Stimulated activated naive CD4-positive, alpha-beta T cell treated with Interleukin-2 at 50 U/mL for 16 hours (primary cell): ENCODE data around the gene MCM7.
A peak's percentile ranks its signal among the peaks of the same experiment; 100 is the strongest.
"Not testable (repeated sequence)": the region's sequence is repeated elsewhere in the genome, so short reads cannot be mapped to it uniquely, and the experiment has no call there.

Source experiments
- DNase-seq: peaks from one replicate; lab custom pipeline; 2025; lab: John Stamatoyannopoulos, UW

Gene MCM7

DNA sequence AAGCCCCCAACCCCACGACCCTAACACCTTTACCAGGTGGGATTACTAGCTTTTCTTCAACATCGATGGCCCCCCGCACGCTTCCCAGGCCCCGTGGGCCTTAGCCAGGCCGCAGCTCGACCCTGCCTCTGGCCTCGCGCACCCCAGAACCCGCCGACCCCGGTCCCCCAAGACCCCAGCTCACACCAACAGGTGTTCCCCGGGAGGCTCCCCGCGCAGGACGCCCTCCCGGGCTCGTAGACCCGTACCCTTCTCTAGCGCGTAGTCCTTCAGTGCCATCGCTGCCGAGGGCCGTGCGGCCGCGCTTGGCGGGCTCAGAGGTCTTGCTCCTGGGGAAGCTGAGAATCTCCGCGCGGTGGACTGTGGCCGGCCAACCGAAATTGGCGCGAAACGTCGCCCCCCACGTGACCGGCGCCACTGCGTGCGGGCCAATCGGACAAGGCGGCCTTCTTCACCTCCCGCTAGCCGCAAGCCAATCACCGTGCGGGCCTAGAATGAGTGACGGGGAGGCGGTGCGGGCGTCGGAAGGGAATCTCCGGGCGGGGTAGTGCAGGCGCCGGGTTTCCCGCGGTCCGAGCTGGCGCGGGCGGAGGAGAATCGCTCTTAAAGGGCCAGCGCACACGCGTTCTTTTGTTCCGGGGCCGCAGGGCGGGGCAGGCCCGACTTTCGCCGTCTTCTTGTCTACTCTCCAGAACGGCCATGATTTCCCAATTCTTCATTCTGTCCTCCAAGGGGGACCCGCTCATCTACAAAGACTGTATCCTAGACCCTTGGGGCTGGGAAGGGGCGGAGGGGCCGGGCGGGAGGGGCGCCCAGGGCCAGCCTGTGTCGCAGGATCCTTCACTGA is at the start of gene MCM7, which contains the start of gene AP4M1:
MCM7 (minus strand) TSS at position 382 of the 847 bp plus-strand sequence; CDS start at position 279, 103 bp downstream.
AP4M1 (plus strand) TSS at position 628 of the 847 bp plus-strand sequence; CDS start at position 700, 72 bp downstream.
- DNase-seq: peak; percentile 97

DNA sequence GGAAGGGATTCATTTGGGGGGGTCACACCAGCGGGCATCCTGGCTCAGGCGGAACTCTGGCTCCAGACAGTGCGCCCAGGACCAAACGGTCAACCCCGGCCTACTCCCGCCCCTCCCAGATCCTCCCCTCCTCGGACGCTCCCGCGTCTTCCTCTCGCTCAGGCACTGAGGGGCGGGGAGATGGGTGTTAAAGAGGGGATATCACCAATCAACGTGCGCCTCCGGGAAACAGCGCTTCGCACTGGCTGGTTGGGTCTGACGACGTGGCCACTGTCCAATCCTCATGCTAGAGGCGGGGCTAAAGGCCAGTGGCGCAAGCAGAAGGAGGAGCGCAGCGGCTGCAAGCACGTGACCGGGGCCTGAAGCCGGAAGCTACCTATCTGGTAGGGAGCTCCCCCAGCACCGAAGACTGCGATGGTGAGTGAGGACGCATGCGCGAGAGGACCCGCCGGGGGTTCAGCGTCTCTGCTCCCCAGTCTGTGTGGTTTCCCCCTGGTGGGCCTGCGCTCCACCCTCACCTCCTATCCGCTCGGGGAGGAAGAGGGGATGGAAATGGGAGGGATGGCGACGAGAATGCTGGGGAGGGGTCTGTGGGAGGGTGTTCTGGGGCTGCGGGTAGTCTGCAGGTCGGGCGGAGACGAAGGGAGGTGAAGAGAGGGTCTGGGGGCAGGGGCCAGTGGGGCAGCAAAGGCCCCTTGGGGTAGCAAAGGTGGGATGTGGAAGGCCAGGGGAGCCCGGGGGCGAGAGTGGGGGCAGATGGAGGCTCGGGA is 47.5 kb upstream of the MCM7 start, which contains the start of gene LAMTOR4:
LAMTOR4 (plus strand) TSS at position 360 of the 770 bp plus-strand sequence; CDS start at position 415, 55 bp downstream.
- peak; percentile 98 for DNase-seq

DNA sequence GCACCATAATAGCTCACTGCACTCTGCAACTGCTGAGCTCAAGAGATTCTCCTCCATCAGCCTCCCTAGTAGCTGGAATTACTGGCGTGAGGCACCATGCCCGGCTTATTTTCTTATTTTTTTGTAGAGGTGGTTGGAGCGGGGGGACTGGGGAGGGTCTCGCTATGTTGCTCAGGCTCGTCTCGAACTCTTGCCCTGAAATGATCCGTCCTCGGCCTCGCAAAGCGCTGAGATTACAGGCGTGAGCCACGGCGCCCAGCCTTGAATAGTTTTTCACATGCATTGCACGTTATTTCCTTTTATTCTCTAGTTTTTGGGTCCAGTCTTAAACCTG is 47.0 kb upstream of the MCM7 start:
- no peak for DNase-seq

DNA sequence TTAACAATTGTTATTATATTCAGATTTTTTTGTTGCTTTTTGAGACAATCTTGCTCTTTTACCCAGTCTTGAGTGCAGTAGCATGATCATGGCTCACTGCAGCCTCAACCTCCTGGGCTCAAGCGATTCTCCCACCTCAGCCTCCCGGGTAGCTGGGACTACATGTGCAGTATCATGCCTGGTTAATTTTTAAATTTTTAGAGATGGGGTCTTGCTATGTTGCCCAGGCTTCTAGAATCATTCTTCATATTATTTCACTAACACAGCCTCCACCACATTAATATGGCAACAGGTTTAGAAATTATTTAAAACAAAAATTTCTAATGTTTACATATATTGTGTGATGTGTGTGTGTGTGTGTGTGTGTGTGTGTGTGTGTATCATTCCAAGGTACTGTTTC is 46.1 kb upstream of the MCM7 start:
- no peak for DNase-seq

DNA sequence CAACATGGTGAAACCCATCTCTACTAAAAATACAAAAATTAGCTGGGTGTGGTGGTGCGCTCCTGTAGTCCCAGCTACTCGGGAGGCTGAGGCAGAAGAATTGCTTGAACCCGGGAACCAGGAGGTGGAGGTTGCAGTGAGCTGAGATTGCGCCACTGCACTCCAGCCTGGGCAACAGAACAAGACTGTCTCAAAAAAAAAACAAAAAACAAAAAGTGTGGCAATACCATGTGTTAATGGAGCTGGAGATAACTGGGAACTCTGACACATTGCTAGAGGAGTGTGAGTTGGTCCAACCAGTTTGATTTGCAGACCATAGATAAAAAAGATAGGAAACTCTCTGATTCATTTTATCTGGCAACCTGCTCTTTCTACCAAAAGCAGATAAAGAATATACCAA is 45.2 kb upstream of the MCM7 start:
- not testable (repeated sequence) for DNase-seq

DNA sequence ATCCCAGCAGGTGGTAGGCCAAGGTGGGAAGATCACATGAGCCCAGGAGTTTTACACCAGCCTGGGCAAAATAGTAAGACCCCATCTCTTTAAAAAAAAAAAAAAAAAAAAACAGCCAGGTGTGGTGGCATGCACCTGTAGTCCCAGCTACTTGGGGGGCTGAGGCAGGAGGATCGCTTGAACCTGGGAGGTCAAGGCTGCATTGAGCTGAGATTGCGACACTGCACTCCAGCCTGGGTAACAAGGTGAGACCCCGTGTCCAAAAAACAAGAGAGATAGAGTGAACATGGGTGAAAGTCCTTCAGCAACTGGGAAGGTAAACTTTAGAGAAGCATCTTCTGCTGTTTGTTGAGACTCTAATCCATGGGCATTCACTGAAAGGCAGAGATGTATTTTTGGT is 41.3 kb upstream of the MCM7 start:
- DNase-seq: no peak

DNA sequence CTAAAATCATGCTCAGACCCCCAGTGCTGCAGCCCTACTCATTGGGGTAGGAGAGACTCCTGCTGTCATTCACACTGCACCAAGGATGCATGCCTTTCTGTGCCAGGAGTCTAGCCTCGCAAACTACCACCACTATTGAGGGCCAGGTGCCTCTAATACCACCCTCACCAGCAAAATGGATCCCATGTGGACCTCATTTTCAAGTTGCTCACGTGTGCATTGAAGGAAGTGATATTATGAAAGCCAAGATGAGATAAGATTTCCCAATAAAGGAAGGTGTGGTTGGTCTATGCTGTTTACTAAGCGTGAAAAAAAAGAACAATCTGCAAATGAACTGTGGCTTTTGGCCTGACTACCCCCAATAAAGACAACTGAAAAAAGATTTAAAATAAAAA is 40.4 kb upstream of the MCM7 start:
- no peak for DNase-seq

DNA sequence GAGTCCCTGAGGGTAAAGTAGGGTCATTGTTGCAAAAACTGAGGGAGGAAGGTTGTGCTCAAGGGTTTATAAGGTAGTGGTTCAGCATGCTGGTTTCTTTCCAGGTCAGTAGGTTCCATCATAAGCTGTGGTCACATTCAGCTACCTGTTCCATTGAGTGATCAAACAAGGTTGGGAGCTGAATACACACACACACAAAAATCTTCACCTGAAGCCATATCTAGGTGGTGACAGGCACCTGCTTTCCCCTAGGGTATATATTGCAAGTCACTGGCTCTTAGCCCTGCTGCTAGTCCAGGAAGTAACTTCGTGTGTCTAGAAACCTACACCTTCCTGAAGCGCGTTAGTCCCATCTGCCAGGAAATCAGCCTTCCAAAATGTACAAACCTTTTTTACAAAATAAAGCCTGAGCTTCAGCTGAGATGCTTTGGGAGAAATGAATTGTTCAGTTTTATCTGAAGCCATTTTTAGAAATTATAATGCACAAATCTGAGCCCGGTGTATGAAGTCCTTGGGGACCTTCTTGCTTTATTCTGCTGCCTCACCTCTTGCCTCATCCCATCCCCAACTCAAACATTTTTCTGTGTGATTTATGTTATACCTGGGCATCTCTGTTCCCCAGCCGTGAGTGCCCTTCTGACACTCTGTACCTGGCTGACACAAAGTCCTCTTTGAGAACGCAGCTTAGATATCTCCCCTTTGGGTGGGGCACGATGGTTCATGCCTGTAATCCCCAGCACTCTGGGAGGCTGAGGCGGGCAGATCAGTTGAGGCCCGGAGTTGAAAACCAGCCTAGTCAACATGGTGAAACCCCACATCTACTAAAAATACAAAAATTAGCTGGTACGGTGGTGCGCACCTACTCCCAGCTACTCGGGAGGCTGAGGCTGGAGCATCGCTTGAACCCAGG is 36.9 kb upstream of the MCM7 start:
- no peak for DNase-seq

DNA sequence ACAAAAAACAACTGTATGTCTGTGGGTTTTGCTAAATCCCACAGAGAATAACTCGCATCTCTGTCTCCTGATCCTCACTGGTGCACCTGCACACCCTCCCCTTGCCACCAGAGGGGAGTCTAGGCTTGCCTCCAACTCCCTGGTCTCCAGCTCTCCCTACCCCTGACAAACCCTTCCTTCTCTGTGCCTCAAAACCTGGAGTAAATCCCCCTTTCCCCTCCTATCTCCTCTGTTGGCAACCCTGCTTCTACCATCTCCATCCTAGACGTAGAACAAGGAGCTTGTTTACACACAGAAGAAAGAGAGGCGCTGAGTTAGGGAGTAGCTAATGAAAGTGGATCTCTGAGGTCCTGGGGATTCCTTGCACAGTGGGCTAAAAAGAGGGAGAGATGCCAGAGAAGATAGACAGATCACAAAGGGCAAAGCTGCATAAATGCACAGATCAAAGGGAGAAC is 31.5 kb upstream of the MCM7 start:
- DNase-seq: peak; percentile 43

DNA sequence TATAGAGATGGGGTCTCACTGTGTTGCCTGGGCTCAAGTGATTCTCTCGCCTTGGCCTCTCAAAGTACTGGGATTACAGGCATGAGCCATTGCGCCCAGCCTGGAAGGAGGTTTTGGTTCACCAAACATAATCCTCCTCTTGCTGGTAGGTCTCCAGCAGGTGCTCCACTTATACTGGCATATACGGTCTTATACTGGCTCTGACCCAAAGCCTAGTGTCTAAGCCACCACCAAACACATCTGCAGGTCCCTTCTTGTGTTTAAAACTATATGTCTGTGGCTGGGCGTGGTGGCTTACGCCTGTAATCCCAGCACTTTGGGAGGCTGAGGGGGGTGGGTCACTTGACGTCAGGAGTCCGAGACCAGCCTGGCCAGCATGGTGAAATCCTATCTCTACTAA is 30.9 kb upstream of the MCM7 start:
- DNase-seq: no peak

DNA sequence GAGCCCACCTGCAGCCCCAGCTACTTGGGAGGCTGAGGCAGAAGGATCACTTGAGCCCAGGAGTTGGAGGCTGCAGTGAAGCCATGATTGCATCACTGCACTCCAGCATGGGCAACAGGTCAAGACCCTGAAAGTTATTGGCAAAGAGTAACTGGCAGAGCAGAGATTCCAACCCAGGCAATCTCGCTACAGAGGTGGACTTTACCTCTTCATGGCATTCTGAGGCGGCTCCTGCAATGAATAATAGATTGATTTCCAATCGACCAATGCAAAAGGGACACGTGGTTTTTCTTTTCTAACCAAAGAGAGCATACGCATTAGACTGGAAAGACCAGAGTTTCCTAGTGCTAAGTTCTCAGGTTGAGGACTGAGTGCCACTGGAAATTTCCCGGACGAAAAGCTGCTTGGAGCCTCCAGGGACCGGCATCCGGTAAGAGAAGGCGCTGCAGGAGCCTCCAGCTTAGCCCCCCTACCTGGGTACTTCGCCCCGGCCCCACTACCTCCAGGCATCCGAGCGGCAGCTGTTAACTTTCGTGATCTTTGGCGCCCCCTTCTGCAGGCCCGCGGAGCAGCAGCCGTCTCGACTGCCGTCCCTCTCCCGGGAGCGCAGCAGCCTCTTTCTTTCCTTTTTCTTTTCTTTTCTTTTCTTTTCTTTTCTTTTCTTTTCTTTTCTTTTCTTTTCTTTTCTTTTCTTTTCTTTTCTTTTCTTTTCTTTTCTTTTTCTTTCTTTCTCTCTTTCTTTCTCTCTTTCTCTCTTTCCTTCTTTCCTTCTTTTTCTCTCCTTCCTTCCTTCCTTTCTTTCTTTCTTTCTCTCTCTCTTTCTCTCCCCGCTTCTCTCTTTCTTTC is 29.6 kb upstream of the MCM7 start:
- peak; percentile 72 for DNase-seq

DNA sequence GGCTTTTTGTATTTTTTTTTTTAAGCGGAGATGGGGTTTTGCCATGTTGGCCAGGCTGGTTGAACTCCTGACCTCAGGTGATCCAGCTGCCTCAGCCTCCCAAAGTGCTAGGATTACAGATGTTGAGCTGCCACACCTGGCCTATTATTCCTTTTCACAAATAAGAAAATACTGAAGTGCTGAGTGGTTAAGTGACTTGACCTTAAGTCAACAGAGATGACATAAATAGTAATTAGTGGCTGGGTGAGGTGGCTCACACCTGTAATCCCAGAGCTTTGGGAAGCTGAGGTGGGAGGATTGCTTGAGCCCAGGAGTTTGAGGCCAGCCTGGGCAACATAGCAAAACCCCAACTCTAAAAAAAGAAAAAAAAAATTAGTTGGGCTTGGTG is 29.0 kb upstream of the MCM7 start:
- DNase-seq: not testable (repeated sequence)

DNA sequence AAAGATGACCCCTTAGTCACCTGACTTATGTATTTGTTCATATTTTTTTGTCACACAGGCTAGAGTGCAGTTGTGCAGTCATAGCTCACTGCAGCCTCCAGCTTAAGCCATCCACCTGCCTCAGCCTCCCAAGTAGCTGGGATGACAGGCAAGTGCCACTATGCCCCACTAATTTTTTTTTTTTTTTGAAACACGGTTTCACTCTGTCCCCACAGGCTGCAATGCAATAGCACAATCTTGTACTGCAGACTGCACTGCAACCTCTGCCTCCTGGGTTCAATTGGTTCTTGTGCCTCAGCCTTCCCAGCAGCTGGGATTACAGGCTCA is 27.4 kb upstream of the MCM7 start:
- no peak for DNase-seq

DNA sequence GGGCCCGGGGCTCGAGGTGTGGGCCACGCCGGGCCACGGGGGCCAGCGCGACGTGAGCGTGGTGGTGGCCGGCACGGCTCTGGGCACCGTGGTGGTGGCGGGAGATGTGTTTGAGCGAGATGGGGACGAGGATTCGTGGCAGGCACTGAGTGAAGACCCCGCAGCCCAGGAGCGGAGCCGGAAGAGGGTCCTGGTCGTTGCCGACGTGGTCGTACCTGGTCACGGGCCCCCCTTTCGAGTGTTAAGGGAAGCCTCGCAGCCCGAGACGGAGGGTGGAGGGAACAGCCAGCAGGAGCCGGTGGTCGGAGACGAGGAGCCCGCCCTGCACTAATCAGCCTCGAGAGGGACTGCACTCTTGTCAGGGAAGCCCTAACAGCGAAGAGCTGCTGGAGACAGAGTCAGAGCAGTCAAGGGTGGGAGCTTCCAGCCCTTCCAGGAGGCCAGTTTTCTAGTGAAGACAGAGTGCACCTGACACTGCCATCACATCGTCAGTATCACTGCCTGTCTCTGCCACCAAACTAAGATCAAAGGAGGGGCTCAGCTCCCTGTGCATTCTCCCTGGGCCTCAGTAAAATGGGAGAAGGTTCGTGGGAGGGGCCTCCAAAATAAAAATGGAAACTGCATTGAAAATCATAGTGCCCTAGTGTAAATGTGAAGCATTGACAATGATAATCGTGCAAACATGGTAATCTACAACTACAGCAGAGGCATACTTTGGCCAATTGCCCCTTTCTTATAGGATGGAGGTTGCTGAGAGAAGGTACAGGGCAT is 26.9 kb upstream of the MCM7 start:
- no peak for DNase-seq

DNA sequence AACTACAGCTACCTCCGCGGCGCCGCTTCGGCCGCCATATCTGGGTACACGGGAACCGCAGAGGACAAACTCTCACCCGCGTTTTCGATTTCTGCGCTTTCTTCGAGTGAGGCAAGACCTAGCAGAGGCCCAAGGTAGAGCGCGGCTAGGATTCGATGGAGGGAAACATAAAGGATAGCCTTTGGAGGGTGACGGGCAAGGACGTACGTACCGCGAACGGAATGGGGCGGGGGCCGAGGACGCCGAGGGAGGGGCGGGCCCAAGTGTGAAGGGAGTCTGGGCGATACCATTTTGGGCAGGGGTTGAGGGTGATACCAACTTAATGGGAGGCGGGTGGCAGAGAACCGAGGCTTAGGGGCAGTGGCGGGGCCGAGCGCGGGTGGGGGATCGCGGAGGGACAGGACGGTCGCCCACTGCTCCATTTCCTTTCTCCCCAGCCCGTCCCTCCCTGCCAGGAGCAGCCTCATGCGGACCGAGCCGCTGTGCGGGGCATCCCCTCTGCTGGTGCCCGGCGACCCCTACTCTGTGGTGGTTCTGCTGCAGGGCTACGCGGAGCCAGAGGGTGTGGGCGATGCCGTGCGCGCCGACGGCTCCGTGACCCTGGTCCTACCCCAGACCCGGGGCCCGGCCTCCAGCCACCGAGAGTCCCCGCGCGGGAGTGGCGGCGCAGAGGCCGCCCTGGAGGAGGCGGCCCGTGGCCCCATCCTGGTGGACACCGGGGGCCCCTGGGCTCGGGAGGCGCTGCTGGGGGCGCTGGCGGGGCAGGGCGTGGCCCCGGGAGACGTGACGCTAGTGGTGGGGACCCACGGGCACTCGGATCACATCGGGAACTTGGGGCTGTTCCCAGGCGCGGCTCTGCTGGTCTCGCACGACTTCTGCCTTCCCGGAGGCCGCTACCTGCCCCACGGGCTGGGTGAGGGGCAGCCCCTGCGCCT is 26.0 kb upstream of the MCM7 start, which contains the start of gene MBLAC1:
MBLAC1 (plus strand) TSS at position 37 of the 935 bp plus-strand sequence; CDS start at position 466, 429 bp downstream.
- DNase-seq: peak; percentile 87

DNA sequence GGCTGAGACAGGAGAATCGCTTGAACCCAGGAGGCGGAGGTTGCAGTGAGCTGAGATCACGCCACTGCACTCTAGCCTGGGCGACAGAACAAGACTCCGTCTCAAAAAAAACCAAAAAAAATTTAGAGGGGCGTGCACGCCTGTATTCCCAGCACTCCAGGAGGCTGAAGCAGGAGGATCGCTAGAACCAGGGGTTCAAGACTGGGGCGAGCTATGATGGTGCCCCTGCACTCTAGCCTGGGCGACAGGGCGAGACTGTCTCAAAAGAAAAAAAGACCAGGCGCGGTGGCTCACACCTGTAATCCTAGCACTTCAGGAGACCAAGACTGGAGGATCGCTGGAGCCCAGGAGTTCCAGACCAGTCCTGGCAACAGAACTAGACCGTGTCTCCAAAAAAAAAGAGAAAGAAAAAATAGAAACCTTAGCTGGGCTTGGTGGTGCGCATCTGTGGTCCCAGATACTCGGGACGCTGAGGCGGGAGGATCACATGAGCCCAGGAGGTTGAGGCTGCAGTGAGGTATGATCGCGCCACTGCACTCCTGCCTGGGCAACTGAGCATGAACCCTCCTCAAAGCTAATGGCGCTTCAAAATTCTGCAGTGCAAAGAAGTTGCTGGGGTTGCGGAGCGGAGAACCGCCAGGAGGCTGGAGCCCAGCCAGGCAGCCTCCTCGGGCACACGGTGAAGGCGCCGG is 25.2 kb upstream of the MCM7 start:
- no peak for DNase-seq

DNA sequence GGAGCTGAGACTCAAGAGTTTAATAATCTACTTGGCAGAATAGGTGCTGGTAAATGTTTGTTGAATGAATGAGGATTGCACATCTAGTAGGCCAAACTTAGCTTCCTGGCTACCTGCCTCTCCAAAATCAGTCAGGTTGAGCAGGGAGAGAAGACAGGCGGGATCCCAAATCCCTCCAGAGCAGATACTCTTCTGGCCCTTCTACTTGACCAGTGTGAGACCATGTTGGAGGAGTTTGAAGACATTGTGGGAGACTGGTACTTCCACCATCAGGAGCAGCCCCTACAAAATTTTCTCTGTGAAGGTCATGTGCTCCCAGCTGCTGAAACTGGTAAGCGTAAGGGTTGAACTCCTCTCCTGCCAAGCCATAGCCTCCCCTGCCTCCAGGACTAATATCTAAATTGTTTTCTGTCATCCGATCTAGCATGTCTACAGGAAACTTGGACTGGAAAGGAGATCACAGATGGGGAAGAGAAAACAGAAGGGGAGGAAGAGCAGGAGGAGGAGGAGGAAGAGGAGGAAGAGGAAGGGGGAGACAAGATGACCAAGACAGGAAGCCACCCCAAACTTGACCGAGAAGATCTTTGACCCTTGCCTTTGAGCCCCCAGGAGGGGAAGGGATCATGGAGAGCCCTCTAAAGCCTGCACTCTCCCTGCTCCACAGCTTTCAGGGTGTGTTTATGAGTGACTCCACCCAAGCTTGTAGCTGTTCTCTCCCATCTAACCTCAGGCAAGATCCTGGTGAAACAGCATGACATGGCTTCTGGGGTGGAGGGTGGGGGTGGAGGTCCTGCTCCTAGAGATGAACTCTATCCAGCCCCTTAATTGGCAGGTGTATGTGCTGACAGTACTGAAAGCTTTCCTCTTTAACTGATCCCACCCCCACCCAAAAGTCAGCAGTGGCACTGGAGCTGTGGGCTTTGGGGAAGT is 23.4 kb upstream of the MCM7 start:
- DNase-seq: no peak
